Measurements from ENCODE around the gene ZNRF1. TPM values are rescaled to one million over a fixed set of nuclear protein-coding genes. Genes with fewer than 3 reads are reported as not detected.
A peak's percentile ranks its signal among the peaks of the same experiment; 100 is the strongest.

ZNRF1 gene
- total and polyA plus RNA-seq, 10 of the 15 experiments (the other 5 are each of a cell fraction or from before 2014, with no cell fraction given) = 5.8 to 25.9 (median 14.3) TPM

DNA sequence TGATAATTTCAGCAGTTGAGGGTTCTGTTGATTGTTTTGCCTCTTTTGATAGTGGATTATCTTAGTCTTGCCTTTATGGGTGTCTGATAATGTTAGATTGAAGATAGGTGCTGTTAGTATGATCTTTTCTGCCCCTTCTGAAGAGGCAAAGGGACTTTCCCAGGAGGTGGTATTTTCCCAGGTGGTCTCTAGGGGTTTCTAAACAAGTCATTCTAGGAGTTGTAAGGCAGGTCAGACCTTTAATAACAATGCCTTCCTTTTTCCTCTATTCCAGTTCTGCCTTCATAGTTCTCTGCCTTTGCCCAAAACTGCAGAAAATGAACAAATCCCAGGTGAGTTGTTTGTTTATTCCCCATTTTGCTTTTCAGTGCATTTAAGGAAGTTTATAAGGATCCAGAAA, 153.8 kb downstream of the ZNRF1 start (continued):
- TF ChIP-seq, protein P1, sequence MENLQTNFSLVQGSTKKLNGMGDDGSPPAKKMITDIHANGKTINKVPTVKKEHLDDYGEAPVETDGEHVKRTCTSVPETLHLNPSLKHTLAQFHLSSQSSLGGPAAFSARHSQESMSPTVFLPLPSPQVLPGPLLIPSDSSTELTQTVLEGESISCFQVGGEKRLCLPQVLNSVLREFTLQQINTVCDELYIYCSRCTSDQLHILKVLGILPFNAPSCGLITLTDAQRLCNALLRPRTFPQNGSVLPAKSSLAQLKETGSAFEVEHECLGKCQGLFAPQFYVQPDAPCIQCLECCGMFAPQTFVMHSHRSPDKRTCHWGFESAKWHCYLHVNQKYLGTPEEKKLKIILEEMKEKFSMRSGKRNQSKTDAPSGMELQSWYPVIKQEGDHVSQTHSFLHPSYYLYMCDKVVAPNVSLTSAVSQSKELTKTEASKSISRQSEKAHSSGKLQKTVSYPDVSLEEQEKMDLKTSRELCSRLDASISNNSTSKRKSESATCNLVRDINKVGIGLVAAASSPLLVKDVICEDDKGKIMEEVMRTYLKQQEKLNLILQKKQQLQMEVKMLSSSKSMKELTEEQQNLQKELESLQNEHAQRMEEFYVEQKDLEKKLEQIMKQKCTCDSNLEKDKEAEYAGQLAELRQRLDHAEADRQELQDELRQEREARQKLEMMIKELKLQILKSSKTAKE (IDR thresholded peaks at IDR 0.05; ENCODE audit: low read depth, poor library complexity, severe bottlenecking) = no peak
- TF ChIP-seq RUNX3 (IDR thresholded peaks at IDR 0.05; ENCODE audit: low read length) = peak; percentile 61
- TF ChIP-seq DPF2 (IDR thresholded peaks at IDR 0.05) = peak; percentile 75
- no peak for TF ChIP-seq NFYA (IDR thresholded peaks at IDR 0.05; ENCODE audit: borderline replicate concordance, low read depth, low read length)
- no peak for TF ChIP-seq BRCA1 (IDR thresholded peaks at IDR 0.05; ENCODE audit: low read depth, low read length)
- TF ChIP-seq TCF7 (IDR thresholded peaks at IDR 0.05; ENCODE audit: borderline replicate concordance) = 0 out of 2 replicates have a peak, but pooled peaks have one; percentile 39
- TF ChIP-seq POLR2A (IDR thresholded peaks at IDR 0.05; ENCODE audit: low read depth, low read length) = no peak
- TF ChIP-seq ATF7 (IDR thresholded peaks at IDR 0.05; ENCODE audit: low read depth) = no peak
- no peak for TF ChIP-seq NR2C1 (IDR thresholded peaks at IDR 0.05)

DNA sequence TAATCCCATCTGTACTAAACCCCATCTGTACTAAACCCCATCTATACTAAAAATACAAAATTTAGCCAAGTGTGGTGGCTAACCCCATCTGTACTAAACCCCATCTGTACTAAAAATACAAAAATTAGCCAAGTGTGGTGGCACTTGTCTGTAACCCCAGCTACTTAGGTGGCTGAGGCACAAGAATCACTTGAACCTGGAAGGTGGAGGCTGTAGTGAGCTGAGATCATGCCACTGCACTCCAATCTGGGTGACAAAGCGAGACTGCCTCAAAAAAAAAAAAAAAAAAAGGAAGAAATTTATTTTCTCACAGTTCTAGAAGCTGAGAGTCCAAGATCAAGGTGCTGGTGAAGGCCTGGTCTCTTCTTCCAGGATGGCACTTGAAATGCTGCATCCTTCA, 161.6 kb downstream of the ZNRF1 start:
- whole genome bisulfite sequencing (ENCODE audit: insufficient coverage, insufficient replicate concordance, low lambda C conversion rate, missing lambda C conversion rate) = 0% methylated on average over 1 of the region's 1 CpG
- in situ Hi-C loops (cut with MboI) = no loop called here
- no peak for FAIRE-seq
- TF ChIP-seq RELA (IDR thresholded peaks at IDR 0.05; ENCODE audit: borderline replicate concordance, partially characterized antibody) = no peak
- TF ChIP-seq SP1 (IDR thresholded peaks at IDR 0.05; ENCODE audit: low read depth, low read length) = no peak
- TF ChIP-seq SUPT20H (IDR thresholded peaks at IDR 0.05; ENCODE audit: borderline replicate concordance, control insufficient read depth, low read depth, low read length) = no peak
- no peak for TF ChIP-seq CBFB (IDR thresholded peaks at IDR 0.05; ENCODE audit: low read depth)
- TF ChIP-seq ESRRA (IDR thresholded peaks at IDR 0.05; ENCODE audit: low read length) = no peak
- no peak for TF ChIP-seq CHD1 (IDR thresholded peaks at IDR 0.05; ENCODE audit: low read depth, low read length)
- TF ChIP-seq, protein P2, sequence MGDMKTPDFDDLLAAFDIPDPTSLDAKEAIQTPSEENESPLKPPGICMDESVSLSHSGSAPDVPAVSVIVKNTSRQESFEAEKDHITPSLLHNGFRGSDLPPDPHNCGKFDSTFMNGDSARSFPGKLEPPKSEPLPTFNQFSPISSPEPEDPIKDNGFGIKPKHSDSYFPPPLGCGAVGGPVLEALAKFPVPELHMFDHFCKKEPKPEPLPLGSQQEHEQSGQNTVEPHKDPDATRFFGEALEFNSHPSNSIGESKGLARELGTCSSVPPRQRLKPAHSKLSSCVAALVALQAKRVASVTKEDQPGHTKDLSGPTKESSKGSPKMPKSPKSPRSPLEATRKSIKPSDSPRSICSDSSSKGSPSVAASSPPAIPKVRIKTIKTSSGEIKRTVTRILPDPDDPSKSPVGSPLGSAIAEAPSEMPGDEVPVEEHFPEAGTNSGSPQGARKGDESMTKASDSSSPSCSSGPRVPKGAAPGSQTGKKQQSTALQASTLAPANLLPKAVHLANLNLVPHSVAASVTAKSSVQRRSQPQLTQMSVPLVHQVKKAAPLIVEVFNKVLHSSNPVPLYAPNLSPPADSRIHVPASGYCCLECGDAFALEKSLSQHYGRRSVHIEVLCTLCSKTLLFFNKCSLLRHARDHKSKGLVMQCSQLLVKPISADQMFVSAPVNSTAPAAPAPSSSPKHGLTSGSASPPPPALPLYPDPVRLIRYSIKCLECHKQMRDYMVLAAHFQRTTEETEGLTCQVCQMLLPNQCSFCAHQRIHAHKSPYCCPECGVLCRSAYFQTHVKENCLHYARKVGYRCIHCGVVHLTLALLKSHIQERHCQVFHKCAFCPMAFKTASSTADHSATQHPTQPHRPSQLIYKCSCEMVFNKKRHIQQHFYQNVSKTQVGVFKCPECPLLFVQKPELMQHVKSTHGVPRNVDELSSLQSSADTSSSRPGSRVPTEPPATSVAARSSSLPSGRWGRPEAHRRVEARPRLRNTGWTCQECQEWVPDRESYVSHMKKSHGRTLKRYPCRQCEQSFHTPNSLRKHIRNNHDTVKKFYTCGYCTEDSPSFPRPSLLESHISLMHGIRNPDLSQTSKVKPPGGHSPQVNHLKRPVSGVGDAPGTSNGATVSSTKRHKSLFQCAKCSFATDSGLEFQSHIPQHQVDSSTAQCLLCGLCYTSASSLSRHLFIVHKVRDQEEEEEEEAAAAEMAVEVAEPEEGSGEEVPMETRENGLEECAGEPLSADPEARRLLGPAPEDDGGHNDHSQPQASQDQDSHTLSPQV (IDR thresholded peaks at IDR 0.05) = no peak
- TF ChIP-seq CEBPB (IDR thresholded peaks at IDR 0.05; ENCODE audit: borderline replicate concordance in 1 of 2, low read depth in 2 of 2, low read length in 2 of 2) = no peak
- no peak for TF ChIP-seq KLF5 (IDR thresholded peaks at IDR 0.05; ENCODE audit: partially characterized antibody)
- no peak for TF ChIP-seq EGR1 (IDR thresholded peaks at IDR 0.05; ENCODE audit: borderline replicate concordance in 1 of 2, low read depth in 2 of 2, low read length in 2 of 2)
- TF ChIP-seq ETV6 (conservative IDR thresholded peaks at IDR 0.05 in 1 of 2, IDR thresholded peaks at IDR 0.05 in 1 of 2; ENCODE audit: borderline replicate concordance in 1 of 2, low read depth in 1 of 2) = no peak

More for the DNA sequence above, 161.6 kb downstream of the ZNRF1 start:
- H3K4me3 ChIP-seq = no peak overlapping the region
- peaks cover 3 to 13% of the 10 kb centered on the region in 2 experiments; a peak in 3 of 4 replicates for H3K36me3 ChIP-seq (ENCODE audit: control insufficient read depth in 2 of 2, insufficient read depth in 2 of 2, low read length in 1 of 2)
- H3K9ac ChIP-seq (ENCODE audit: control insufficient read depth, insufficient read depth, low read length) = no peak overlapping the region
- BruUV-seq (replicated peaks) = no TSS peak
- intact Hi-C loops (cut with micrococcal nuclease; ENCODE audit: unreplicated experiment) = no loop called here
- H3K27me3 ChIP-seq (replicated peaks in 1 of 2; ENCODE audit: control insufficient read depth in 2 of 2, insufficient read depth in 2 of 2, low read length in 1 of 2) = no peaks in the 10 kb centered on the region
- POLR2A ChIA-PET = no interaction called here
- CTCF ChIA-PET = interaction anchor here (0.6 kb wide), 1 partner anchor 41 kb away, joined by 3 read pairs; no protein-coding TSS in a partner anchor
- RAD21 ChIA-PET (ENCODE audit: unreplicated experiment) = no interaction called here
- no peak overlapping the region for H3K4me2 ChIP-seq (ENCODE audit: control insufficient read depth, insufficient read depth)
- no peak overlapping the region for H3K27ac ChIP-seq (ENCODE audit: control insufficient read depth, insufficient read depth)
- no peak overlapping the region for H2AFZ ChIP-seq (ENCODE audit: control insufficient read depth, low read depth, low read length)
- no peaks in the 10 kb centered on the region for H3K79me2 ChIP-seq (ENCODE audit: control insufficient read depth, insufficient read depth, low read length)
- H4K20me1 ChIP-seq (ENCODE audit: control insufficient read depth, insufficient read depth) = no peaks in the 10 kb centered on the region
- ATAC-seq (no peak), DNase-seq (ENCODE audit: low read depth, low spot score) (no peak)
- H3K9me3 ChIP-seq (replicated peaks; ENCODE audit: control insufficient read depth, insufficient read depth, low read length) = peaks cover 25% of the 10 kb centered on the region; the same call in 2 of the 3 replicates
- SMC1A ChIA-PET (ENCODE audit: uncharacterized antibody, unreplicated experiment) = interaction anchor here (0.7 kb wide), 1 partner anchor 146 kb away, joined by 3 read pairs; no protein-coding TSS in a partner anchor
- no peaks in the 10 kb centered on the region for H3K4me1 ChIP-seq (ENCODE audit: control insufficient read depth, insufficient read depth, low read length)

Data from GM12878 (cell line).